Activated T-cell treated with anti-CD3 and anti-CD28 coated beads, Interleukin-2, amount 50 U/mL, for 1 hour (primary cell): ENCODE results near the gene KIRREL3.

Experiments used
- DNase-seq: peaks from one replicate; pipeline ENCODE4 v3.0.0-alpha.2; 2020

Gene KIRREL3

DNA sequence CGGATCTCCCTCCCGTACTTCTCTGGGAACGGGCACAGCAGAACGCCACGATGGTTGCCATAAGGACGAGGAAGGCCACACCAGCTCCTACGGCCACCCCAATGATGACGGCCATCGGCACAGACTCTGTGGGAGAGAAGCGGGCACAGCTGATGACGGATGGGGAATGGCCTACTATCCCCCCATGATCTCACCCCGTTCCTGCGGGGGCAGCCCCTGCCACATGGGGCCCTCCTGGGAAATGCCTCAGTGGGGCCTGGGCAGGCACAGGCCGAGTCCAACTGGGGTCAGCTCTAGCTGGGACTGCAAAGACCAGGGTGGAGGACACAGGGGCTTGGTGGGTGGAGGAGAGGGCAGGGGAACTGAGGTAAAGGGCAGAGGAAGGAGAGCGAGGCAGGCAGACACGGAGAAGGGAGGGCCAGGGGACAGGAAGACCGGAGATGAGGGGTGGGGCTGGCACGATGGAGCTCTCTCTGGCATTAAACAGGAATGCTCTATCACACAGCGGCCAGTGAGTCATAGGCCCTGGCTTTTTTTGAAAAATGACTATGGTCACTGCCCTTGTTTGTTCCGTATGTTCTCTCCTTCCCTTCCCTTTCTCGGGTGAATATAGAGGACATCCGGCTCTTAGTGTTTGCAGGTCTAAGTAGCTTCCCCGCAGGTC, 569.0 kb downstream of the KIRREL3 start:
- DNase-seq: no peak

DNA sequence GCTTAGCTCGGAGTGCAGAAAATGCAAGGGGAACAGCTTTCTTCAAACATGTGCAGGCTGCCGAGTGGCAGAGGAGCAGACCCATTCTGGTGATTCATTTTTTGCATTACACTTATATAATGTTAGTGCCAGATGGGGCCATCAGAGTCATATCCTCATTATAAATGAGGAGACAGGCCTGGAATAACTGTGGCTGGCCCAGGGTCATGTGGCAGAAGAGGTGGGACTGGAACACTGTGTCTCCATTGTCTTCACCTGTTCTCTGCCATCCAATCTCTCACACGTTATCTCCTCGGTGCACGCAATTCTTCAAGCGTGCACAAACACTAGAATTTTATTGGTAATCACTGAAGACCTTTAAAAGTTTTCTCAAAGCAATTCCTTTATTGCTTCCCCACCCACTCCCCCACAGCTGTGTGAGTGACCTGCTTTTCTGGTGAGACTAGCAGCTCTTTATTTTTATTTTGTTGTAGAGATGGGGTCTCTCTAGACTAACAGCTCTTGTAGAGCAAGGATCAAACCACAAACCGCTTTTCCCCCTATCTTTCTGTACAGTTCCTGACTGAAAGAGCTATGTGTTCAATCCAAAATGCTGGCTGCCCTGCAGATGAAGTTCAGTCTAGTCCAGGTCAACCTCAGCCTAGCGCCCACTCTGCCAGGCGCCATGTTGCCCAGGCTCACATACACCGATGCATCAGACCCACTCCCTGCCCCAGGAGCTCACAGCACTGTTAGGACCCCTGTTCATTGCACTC, 569.8 kb downstream of the KIRREL3 start:
- DNase-seq: no peak

DNA sequence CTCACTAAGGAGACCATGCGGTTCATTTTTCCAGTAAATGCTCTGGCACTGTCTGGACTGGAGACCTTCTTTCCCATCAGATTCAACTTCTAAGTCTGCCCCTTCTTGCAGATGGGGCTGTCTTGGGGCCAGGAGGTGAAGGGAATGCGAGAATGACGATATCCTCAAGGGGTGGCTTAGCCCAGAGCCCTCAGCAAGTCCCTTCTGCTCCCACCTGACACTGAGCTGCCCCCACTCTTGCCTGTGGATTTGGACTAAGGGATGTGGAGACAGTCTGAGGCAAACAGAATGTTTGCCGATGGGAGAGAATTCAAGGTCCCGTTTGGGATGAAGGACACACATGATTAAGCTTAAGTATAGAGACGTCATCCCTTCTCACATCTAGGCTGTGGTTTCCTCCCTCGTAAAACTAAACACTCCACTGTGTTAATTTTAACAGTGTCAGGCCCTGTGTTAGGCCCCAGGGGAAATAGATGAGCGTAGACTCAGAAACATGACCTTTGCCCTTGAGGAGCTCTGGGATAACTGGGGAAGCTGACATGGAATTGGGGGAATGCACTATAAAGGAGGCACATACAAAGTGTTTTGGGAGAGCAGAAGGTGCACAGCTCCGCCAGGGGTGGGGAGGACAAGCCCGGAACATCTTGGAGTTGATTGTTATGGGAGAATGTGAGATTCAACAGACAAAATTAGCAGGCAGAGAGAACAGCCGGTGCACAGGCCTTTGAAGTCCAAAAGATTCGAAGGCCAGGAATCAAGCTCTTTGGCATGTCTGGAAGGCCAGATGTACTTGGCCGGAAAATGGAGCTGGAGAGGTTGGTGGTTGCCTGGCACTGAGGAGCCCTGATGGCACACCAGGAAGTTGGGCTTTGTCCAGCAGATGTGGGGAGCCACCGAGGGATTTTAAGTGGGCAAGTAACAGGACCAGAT, 573.5 kb downstream of the KIRREL3 start:
- no peak for DNase-seq

DNA sequence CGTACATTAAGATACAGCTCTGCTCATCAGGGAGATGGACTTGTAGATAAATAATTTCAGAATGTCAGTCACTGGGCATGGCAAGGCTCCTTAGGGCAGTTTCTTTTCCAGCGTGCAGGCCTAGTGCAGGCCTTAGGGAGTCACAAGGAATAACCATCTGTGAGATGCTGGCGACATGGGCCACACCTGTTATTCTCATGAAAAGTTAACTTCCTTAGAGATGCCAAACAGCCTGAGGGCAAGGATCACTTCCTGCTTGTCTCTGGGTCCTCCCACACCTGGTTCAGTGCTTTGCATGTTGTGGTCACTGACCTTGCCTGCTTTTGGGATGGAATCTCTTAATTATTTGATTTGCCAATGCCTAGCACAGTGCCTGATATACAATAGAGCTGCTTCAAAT, 574.5 kb downstream of the KIRREL3 start:
- DNase-seq: no peak

DNA sequence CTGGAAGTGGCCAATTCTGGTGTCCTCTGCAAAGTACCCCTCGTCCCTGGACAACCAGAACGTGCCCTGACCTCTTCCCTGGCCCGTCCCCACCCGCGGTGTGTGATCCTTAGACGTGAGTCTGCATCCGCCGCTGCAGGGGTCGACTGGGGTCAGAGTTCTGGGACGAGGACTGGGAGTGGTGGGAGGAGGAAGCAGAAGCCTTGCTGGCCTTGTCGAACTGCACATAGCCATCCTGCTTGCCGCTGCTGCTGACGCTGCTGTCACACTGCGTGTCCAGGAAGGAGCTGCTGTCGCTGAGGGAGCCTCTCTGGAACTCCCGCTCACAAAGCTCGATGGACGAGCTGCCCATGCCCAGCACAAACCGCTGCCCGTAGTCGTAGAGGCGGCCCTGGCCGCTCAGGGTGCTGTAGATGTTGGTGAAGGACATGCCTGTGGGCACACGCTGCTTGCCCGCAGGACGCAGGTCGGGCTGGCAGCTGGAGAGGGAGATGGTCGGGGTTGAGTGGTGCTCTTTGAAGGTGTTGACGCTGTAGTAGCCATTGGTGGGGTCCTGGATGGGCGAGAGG, 576.0 kb downstream of the KIRREL3 start:
- DNase-seq: no peak

DNA sequence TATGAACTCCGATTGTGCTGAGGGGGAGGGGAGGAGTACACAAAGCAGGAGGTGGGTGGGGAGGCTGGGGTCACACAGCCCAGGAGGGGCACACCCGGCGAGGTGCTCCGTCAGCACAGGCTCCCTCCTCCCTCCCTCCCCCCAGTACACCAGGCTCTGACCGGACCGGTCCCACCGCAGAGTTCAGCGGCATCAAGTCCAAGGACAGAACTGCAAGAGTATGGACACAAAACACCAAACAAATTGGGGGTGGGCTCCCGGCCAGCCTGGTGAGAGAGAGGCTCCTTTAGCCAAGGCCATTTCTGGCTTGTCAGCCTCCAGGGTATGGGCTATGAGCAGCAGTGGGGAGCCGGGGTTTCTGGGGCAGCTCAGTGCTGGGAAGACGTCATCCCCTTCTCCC, 576.8 kb downstream of the KIRREL3 start:
- no peak for DNase-seq

DNA sequence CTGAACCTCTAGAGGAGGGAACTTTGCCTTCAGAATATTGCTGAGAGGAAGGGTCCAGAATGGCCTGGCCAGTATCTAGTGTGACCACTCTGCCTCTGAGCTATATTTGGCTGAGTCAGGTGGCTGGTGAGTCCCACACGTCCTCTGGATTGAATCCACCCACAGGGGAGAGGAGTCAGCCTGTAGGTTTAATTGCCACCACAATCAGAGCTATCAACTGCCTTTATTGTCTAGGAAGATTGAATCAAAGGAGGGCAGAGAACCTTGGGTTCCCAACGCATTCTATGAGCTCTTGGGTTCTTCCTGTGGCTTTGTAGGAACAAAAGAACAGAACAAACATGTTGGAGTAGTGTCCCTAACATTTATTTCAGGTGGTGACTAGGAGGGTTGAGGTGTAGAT, 577.4 kb downstream of the KIRREL3 start:
- no peak for DNase-seq

DNA sequence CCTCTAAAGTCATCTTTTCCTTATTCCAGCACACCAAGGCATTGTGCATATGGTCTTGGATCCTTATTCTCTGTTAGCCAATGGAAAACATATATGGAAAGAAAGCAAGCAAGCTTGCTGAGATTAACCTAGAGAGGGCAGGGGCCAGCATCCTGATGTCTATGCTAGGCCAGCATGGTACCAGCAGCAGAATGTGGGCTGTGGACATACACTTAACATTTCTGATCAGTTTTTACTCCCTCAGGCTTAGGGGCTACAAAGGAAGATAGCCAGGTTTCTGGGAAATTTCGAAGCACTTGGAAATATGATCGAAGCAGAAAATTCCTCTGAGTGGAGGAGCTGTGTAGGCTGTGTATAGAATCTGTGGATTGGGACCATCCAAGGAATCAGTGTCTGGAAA, 578.1 kb downstream of the KIRREL3 start:
- DNase-seq: no peak

DNA sequence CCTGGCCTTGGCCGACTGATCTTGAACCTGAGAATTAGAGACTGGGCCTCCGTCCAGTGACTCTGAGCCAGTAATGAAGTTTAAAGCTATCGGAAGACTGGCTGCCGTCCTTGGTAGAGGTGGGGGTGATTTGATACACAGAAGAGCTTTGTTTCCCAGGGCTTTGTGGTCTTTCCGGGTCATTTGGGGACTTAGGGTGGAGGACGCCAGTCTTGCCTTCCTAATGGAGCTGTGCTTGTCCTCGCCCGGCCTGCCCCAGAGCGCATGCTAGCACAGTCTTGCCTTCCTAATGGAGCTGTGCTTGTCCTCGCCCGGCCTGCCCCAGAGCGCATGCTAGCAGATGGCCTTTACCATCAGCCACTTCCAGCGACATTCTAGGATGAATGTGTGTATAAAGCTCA, 579.3 kb downstream of the KIRREL3 start:
- no peak for DNase-seq

DNA sequence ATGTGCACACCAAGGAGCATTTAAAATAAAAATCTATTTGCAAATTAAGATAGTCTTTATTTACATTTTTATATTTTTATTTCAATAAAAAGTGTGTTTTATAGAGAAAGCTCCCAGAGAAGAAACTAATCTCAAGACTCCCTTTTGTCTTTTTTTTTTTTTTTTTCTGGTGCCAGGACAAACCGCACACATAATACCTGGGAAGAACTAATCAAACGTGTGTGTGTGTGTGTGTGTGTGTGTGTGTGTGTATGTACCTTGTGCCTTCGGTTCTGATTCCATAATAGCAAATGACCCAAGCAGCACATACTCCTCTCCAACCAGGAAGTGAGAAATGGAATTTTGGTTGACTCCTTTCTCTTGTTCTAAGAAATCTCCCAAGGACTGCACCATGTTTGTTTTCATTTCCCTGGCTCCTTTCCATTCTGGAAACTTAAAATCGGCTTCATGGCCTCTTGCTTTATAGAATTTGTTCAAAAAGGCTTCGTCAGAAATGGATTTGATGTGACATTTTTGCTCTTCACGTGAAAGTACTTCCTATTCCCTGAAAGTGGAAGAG, 579.8 kb downstream of the KIRREL3 start:
- no peak for DNase-seq

DNA sequence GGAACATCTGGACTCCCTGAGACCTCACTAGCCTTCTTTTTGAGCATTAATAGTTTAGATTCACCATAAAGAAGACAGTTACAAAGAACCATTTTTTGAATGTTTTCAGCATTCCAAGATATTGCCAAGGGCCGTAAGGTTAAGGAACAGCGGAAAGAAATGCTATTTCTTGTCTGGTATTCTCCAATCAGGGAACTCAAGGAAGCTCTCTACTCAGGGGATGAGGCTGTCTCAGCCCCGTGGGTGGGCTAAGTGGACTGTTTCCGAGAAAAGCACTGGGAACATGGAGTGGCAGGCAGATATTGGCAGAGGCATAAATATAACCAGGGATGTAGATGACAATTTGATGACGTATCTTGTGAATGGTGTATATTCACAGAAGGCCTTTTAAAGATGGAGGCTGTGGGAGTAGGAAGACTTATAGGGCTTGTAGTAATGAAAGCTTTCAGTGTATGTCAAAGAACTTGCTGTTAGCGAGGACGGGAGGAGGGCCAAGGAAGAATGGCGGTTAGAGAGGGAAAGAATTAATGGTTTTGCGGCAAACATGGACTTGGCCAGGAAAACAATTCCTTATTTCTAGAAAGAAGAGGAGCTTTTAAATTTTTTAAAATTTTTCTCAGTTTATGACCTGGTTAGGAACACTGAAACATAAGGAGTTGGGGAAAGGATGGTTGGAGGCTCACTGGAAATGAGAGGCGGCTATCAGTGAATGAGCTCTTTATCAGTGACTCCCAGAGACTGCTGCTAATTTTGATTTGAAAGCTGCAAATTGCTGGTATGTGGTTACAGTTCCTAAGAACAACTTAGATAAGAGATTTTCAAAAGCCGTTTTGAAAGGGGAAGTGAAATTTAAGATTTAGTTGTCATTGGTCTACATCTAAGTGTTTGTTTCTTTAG, 580.5 kb downstream of the KIRREL3 start:
- DNase-seq: no peak

DNA sequence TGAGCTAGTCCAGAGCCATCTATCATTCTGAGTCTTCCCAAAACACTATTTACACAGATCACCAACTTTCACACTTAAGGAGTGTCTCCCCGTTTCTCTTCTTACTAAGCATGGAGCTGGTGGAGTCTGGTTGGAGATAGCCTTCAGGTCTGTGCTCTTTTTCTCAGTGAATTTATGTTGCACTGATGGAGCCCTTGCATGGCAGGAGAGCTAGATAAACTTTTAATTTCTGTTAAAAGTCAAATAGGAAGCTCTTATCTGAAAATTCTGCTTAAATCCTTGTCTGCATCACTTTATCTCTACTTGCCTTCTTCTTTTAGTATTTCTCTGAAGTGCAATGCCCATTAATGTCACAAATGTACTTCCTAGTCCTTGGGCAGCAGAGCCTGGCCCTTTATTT, 581.7 kb downstream of the KIRREL3 start:
- no peak for DNase-seq

DNA sequence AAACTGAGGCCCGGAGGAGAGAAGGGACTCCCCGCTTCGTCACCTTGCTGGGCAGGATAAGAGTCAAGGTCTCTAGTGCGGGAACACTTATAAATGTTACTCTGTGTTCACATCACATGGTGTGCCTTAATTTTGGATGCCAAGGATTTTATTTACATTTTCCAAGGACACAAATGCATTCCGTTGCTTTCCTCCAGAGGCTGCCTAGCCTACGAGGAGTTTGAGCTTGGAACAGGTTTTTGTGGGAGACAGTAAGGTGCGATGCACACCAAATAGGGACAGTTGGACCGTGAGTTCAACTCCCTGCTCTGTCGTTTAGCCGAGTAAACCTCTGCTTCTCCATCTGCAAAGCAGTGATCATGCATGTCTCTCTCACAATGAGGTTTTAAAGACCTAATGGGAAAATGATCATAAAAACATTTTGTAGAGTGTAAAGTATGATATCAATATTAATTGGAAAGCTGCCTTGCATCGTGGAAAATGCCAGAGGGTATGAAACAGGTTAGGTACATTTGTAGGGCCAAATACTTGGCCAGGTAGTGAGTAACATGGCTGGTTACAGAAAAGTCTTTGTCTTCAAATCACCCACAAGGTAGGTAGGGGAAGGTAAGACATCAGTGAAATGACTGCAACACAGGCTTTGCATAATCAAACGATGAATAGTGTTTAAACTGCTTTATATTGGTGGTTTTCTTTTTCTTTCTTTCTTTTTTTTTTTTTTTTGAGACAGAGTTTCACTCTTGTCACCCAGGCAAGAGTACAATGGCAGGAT, 583.3 kb downstream of the KIRREL3 start:
- no peak for DNase-seq

DNA sequence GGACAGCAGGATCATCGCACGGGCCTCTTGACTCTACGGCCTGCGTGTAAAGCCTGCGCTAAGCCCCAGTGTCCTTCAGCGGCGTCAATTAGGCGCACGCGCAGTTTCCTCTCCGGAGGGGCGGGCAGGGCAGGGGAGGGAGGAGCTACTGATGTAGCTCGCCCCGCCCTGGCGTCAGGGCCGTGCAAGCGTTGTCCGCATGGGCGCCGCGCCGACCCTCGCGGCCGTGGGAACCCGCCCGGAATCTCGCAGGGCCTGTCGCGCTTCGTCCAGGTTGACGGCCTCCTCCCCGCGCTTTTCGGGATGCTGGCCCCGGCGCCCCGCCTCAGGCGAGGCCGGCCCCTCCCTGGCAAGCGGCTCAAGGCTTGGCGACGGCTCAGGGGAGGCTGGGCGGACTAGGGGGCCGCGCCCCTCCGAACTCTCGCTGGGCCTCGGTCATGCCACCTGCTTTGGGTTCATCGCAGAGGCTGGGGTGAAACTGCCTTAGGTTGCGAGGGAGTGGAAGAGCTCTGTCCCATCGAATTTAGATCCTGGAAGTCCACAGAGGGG, 584.0 kb downstream of the KIRREL3 start:
- peak; percentile 69 for DNase-seq

DNA sequence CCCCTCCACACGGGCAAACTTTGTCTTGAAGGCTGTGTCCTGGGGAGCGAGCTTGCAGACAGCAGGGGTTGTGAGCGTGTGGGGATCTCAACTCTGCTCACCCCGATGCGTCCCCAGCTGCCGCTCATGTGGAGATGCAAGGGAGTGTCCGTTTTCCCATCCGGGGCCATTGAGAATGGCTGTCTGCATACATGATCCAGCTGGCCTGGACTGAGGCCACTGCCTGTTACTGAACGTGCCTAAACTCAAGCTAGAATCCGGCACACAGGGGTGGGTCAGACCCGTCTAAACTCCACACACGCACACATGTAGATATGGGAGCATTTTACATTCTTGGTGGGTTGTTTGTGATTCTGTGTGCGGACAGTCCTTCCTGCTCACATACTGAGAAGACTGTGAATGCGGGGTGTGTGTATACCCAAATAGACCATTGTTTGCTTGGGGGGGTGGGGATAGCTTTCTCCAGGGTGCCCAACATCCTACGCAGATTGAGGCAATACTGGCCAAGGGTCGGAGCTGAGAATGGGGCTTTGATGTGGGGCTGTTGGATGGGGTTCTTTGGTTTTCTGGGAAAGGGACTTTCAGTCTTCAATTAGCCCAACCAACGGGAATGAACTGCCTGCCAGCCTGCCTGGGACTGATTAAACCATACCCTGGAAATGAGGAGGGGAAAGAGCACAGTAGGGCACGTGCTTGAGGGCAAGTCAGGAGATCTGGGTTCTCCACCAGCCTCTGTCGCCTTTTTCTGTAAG, 584.7 kb downstream of the KIRREL3 start:
- no peak for DNase-seq

DNA sequence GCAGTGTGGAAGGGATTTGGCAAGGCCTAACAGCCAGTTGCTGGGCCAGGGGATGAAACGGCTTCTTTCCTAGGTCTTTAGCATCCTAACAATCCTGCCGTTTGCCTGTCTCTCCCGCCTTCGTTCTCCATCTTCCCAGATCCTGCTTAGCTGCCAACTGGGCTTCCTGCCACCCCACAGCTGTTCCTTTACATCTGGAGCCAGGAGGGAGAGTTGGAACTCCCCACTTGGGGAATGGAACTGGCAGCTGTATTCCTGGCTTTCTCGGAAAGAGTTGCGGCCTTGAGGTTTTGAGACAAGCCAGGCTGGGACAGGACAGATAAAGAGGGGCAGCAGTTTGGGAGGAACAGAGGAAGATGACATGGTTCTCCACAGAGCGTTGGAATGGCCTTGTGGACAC, 585.4 kb downstream of the KIRREL3 start:
- no peak for DNase-seq

DNA sequence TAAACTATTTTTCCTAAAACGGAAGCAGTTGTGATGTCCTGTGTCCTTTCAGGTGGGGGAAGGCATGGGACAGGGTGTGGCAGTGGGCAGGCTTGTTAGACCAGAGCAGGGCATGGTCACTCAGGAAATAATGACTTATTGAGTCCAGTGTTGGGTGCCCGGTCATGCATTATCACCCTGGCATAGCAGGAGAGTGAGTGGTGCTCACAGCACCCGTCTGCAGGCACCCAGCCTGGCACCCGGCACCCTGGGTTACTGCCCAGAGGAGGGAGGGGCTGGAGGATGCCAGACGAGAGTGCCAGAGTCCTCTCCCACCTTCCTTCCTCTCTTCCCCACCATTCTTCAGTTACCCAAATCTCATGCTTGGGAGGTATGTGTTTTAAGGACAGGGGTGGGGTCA, 586.0 kb downstream of the KIRREL3 start:
- DNase-seq: no peak

DNA sequence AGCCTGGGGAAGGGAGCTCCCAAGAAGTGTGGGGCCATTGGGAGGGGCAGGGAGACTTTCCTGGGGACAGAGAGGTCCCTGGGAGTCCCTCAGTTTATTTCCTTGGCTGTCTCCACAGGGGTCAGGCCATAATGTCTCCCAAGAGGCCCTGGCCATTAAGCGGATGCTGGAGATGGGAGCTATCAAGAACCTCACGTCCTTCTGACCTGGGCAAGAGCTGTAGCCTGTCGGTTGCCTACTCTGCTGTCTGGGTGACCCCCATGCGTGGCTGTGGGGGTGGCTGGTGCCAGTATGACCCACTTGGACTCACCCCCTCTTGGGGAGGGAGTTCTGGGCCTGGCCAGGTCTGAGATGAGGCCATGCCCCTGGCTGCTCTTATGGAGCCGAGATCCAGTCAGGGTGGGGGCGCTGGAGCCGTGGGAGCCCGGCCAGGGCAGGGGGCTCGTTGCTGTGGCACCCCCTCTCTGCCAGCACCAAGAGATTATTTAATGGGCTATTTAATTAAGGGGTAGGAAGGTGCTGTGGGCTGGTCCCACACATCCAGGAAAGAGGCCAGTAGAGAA, 586.6 kb downstream of the KIRREL3 start:
- DNase-seq: no peak

DNA sequence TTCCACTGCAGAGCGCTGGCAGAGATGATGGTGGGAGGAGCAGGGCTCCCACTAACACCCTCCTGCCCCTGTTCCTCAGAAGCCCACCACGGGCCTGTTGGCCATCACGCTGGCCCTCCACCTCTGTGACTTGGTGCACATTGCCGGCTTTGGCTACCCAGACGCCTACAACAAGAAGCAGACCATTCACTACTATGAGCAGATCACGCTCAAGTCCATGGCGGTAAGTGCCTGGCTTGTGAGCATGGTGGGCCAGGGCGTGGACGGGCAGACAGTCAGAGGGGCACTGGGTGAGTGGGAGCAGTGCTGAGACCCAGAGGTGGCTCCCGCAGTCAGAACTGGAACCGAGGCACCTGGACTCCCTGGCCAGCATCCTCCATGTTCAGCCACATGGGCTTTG, 587.1 kb downstream of the KIRREL3 start:
- DNase-seq: no peak

DNA sequence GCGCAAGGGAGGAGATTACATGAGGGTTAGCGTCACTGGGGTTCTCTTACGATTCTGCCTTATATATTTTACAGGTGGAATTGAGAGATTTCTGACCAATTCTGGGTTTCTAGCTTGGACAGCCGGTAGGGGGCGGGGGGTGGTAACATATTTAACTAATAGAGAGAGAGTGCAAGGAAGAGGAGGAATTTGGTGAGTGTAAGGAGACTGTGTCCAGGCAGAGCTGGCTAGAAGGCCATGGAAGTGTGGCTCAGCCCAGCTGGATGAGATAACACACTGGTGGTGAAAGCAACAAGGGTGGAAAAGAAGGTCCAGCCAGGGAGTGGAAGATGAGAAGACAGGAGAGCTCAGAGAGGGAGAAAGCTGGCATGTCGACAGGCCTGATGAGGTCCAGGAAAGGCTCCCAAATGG, 588.6 kb downstream of the KIRREL3 start:
- no peak for DNase-seq
